ENCODE measurements around the gene LAMA1. TPM values are rescaled to one million over a fixed set of nuclear protein-coding genes. Genes with fewer than 3 reads are reported as not detected.
"Not testable (repeated sequence)": the region's sequence is repeated elsewhere in the genome, so short reads cannot be mapped to it uniquely, and the experiment has no call there.

LAMA1 gene, protein sequence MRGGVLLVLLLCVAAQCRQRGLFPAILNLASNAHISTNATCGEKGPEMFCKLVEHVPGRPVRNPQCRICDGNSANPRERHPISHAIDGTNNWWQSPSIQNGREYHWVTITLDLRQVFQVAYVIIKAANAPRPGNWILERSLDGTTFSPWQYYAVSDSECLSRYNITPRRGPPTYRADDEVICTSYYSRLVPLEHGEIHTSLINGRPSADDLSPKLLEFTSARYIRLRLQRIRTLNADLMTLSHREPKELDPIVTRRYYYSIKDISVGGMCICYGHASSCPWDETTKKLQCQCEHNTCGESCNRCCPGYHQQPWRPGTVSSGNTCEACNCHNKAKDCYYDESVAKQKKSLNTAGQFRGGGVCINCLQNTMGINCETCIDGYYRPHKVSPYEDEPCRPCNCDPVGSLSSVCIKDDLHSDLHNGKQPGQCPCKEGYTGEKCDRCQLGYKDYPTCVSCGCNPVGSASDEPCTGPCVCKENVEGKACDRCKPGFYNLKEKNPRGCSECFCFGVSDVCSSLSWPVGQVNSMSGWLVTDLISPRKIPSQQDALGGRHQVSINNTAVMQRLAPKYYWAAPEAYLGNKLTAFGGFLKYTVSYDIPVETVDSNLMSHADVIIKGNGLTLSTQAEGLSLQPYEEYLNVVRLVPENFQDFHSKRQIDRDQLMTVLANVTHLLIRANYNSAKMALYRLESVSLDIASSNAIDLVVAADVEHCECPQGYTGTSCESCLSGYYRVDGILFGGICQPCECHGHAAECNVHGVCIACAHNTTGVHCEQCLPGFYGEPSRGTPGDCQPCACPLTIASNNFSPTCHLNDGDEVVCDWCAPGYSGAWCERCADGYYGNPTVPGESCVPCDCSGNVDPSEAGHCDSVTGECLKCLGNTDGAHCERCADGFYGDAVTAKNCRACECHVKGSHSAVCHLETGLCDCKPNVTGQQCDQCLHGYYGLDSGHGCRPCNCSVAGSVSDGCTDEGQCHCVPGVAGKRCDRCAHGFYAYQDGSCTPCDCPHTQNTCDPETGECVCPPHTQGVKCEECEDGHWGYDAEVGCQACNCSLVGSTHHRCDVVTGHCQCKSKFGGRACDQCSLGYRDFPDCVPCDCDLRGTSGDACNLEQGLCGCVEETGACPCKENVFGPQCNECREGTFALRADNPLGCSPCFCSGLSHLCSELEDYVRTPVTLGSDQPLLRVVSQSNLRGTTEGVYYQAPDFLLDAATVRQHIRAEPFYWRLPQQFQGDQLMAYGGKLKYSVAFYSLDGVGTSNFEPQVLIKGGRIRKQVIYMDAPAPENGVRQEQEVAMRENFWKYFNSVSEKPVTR (N-terminal part only)
- not detected for polyA plus RNA-seq

DNA sequence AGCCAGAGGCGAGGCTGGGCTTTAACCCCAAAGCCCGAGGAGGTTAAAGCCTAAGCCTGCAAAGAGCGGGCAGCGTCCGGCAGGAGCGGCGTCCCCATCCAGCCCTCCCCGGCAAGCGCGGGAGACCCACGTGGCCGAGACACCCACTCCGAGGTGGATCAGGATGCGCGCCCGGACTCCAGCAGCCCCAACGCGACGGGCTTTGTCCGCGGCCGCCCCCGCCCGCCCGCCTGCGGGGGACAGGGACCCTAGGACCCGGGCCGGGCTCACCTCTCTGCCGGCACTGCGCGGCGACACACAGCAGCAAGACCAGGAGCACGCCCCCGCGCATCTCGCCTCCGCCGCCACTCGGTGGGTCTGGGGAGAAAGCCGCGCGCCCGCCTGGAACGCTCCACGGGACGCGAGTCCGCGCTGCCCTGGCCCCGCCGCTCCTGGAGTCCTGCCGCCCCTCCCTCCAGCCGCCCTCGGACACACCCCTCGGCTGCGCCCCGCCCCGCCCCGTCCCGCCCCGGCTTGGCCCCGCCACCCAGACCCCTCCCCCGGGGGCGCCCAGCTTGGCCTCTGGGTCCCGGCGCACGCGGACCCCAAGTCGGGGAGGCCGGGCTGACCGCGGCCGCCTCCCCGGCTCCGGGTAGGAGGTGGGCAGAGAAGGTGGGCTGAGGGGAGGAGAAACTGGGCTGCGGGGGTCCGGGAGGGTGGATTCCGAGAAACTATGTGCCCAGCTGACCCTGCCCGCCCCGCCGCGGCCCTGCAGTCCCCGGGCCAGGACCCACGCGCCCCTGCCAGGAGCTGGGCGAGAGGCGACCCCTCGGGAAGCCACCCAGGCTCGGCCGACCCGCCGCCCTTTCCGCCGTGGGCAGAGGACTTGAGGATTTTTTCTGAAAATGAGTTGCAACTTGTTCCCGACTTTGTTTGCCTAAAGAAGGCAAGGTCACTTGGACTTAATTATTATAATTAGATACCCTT is at the start of gene LAMA1:
Gene LAMA1 (minus strand): TSS at position 408 of the 966 bp plus-strand sequence. CDS start 77 bp downstream, at position 331.
- Mint-ChIP-seq H3K27me3 (peaks cover 20% of the 10 kb centered on the region), H3K36me3 (no peaks in the 10 kb centered on the region), H3K9me3 (peaks cover 0 to 9% (median 4%) of the 10 kb centered on the region in 3 donors), H3K4me1 (peaks cover 0 to 2% (median 2%) of the 10 kb centered on the region in 3 donors), H3K27ac (no peak within 1 kb of the TSS), H3K4me3 (peak within 1 kb of the TSS in 1 of 4 donors; percentile 73)

- Mint-ChIP-seq H3K4me1 (no peaks in the 10 kb centered on the region), H3K27me3 (no peaks in the 10 kb centered on the region), H3K36me3 (no peaks in the 10 kb centered on the region), H3K27ac (no peak overlapping the region), H3K9me3 (peaks cover 0 to 4% (median 2%) of the 10 kb centered on the region in 3 donors), H3K4me3 (no peak overlapping the region)
Observed at GRCh38 chr18:7165846-7166393, 48.3 kb upstream of the LAMA1 start.

DNA sequence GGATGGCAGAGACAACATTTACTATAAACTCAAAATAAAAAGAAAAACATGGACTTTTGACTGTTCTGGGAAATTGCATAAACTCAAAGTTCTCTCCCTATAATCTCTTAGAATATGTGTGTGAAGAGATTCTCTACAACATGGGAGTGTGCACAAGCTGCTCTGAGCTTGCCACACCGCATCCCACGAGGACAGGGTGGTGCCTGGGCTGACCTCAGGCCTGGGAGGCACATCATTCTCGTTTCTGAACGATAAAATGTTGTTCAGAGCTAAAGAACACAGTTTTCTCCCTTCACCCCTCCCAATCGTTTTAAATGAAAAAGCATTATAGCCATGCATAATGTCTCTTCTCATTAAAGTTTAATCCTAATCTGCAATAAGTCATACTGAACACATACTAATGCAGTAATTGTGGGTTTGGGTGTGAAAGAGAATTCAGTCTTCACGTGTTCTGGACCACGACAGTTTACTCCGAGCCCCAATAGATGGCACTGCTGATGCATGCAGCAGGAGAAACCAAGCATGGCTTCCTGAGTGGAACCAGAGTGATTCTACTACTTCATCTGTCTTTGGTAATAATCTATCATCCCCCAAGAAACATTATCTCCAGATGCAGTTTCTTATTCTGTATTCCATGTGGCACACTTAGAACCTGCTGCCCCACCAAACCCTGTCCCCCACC is 46.9 kb upstream of the LAMA1 start:
- no peaks in the 10 kb centered on the region for H3K27me3 Mint-ChIP-seq
- H3K4me1 Mint-ChIP-seq: no peaks in the 10 kb centered on the region
- H3K4me3 Mint-ChIP-seq: no peak overlapping the region
- peak overlapping the region in 1 of 3 donors; percentile 4 for H3K27ac Mint-ChIP-seq
- H3K36me3 Mint-ChIP-seq: no peaks in the 10 kb centered on the region
- H3K9me3 Mint-ChIP-seq: peaks cover 0 to 4% (median 2%) of the 10 kb centered on the region in 3 donors

GRCh38 chr18:7158216-7158615 is 40.6 kb upstream of the LAMA1 start:
- peaks cover 0 to 4% (median 2%) of the 10 kb centered on the region in 3 donors for H3K9me3 Mint-ChIP-seq
- H3K27ac Mint-ChIP-seq: no peak overlapping the region
- H3K27me3 Mint-ChIP-seq: no peaks in the 10 kb centered on the region
- peaks cover 2% of the 10 kb centered on the region for H3K36me3 Mint-ChIP-seq
- H3K4me1 Mint-ChIP-seq: no peaks in the 10 kb centered on the region
- H3K4me3 Mint-ChIP-seq: no peak overlapping the region

DNA sequence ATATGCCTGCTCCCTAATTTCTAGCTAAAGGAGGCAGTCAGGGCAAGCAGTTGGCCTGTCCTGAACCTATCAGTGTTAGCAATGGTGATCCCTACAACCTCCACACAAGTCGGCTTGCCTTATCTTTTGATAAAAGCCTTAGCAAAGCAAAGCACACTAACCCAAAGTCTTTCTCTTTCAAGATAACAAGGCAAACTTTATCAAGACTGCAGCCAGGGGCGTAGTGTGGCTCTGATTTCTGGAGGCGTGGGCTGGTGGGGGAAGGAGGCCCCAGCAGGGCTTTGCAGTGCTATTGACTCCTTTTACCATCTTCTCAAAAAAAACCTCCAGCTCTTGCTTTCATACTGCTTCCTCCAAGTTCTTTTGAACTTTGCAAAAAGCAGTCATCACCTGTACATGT is 40.2 kb upstream of the LAMA1 start:
- Mint-ChIP-seq H3K27me3 (no peaks in the 10 kb centered on the region), H3K36me3 (peaks cover 2% of the 10 kb centered on the region), H3K27ac (no peak overlapping the region), H3K4me1 (no peaks in the 10 kb centered on the region), H3K9me3 (peaks cover 0 to 4% (median 2%) of the 10 kb centered on the region in 3 donors), H3K4me3 (no peak overlapping the region)

DNA sequence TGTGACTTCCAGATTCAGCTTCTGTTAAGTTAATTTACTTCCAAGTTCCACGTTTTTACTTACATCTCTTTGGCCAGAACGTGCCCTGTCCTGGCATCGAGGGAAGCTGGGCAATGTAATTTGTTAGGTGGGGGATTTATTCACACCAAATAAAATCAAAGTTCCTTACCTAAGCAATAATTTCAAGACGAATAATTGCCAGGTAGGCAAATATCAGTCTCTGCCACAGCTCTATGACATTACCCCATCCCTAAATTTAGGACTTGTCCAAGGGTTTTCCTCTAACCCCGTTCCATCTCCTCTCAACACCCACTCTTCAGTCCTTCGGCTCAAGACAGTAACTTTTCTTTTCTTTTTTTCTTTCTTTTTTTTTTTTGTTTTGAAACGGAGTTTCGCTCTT is 38.3 kb upstream of the LAMA1 start:
- Mint-ChIP-seq H3K9me3 (peaks cover 0 to 4% (median 2%) of the 10 kb centered on the region in 3 donors), H3K36me3 (peaks cover 2% of the 10 kb centered on the region), H3K27me3 (no peaks in the 10 kb centered on the region), H3K27ac (no peak overlapping the region), H3K4me1 (no peaks in the 10 kb centered on the region), H3K4me3 (no peak overlapping the region)

DNA sequence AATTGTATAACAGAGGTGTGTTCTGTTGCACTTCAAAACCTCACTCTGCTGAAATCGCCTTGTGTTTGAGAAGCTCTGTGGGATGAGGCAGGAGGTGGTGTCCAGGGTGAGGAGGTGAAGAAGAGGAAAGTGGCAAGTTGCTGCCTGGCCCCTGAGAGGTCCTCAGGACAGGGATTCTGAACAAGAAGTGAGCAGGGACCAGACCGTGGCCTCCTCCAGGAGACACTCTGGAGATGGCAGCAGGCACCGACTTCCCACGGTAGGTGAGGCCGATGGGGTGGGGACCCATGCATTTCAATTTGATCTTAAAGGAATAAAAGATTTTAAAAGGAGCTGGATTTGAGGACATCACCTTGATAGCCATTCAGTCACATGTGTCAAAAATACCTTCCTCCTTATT is 37.5 kb upstream of the LAMA1 start:
- Mint-ChIP-seq H3K9me3 (peaks cover 0 to 4% (median 2%) of the 10 kb centered on the region in 3 donors), H3K4me3 (no peak overlapping the region), H3K36me3 (peaks cover 2% of the 10 kb centered on the region), H3K4me1 (no peaks in the 10 kb centered on the region), H3K27me3 (no peaks in the 10 kb centered on the region), H3K27ac (no peak overlapping the region)

DNA sequence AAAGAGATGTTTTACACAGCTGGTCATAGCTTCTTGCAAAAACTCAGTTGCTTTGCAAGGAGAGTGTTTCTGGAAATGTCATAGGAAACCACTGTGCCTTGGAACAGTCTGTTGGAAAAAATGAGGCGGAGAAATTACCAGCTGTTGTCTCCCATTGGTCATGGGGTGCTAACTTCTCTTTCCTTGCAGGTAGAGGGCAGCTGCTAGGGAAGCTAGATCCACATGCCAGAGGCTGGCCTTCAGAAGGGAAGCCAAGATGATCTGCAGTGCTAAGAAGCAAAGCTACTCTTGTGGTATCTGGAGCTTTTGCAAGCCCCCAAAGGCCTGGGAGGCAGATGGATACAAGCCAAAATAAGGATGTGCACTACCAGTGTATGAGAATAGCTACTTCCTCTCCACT is 34.8 kb upstream of the LAMA1 start:
- H3K4me1 Mint-ChIP-seq: no peaks in the 10 kb centered on the region
- H3K27ac Mint-ChIP-seq: no peak overlapping the region

DNA sequence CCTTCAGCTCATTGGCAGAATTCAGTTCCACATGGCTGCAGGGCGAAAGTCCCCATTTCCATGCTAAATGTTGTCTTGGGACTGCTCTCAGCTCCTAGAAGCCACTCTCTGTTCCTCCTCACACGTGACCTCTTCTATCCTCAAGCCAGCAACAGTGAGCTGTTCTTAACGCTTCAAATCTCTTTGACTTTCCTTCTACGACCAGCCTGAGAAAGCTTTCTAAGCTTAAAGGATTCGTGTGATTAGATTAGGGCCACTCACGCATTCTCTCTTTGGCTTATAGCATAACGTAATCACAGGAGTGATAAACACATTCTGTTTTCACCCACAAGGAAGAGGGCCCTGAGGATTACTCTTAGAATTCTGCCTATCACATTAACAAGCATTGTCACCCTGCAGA is 29.8 kb upstream of the LAMA1 start:
- no peaks in the 10 kb centered on the region for H3K4me1 Mint-ChIP-seq
- H3K36me3 Mint-ChIP-seq: no peaks in the 10 kb centered on the region
- no peaks in the 10 kb centered on the region for H3K27me3 Mint-ChIP-seq
- peaks cover 3 to 6% (median 3%) of the 10 kb centered on the region in 3 donors for H3K9me3 Mint-ChIP-seq
- H3K4me3 Mint-ChIP-seq: no peak overlapping the region
- H3K27ac Mint-ChIP-seq: no peak overlapping the region

More for the DNA sequence above, 34.8 kb upstream of the LAMA1 start:
- Mint-ChIP-seq H3K4me3 (no peak overlapping the region), H3K9me3 (peaks cover 0 to 4% (median 2%) of the 10 kb centered on the region in 3 donors), H3K27me3 (no peaks in the 10 kb centered on the region), H3K36me3 (peaks cover 2% of the 10 kb centered on the region)

DNA sequence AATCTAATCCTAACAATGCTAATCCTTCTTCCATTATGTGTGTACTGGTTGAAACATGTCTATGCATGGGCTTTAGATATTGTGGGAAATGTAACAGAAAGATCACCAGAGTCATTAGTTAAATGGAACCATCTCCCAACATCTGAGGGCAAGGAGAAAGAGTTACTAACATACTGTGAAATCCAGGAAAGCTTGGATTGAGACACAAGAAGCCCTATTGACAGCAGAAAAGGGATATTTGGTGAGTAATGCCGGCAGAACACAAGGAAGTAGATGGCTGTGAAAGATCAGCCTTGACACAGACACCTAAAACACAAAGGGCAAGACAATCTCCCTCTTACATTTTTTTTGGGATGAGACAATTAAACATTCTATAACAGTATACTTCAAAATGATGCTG is 28.5 kb upstream of the LAMA1 start:
- Mint-ChIP-seq H3K4me3 (no peak overlapping the region), H3K27ac (no peak overlapping the region), H3K4me1 (no peaks in the 10 kb centered on the region), H3K27me3 (no peaks in the 10 kb centered on the region), H3K36me3 (no peaks in the 10 kb centered on the region), H3K9me3 (peaks cover 3 to 8% (median 6%) of the 10 kb centered on the region in 3 donors)

DNA sequence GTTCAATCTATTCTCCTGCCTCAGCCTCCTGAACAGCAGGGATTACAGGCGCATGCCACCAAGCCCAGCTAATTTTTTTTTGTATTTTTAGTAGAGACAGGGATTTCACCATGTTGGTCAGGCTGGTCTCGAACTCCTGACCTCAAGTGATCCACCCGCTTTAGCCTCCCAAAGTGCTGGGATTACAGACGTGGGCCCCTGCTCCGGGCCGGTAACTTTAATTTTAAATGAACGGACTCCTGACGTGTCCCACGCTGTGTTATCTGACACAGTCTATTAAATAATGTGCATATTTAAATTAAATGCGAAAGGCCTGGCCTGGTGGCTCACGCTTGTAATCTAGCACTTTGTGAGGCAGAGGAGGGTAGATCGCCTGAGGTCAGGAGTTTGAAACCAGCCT is 27.3 kb upstream of the LAMA1 start:
- H3K4me3 Mint-ChIP-seq, H3K9me3 Mint-ChIP-seq, H3K27ac Mint-ChIP-seq, H3K4me1 Mint-ChIP-seq, H3K36me3 Mint-ChIP-seq, H3K27me3 Mint-ChIP-seq: not testable (repeated sequence)

- no peak overlapping the region for H3K4me3 Mint-ChIP-seq
- H3K9me3 Mint-ChIP-seq: peaks cover 3 to 9% (median 8%) of the 10 kb centered on the region in 3 donors
- H3K27ac Mint-ChIP-seq: no peak overlapping the region
- no peaks in the 10 kb centered on the region for H3K4me1 Mint-ChIP-seq
- H3K36me3 Mint-ChIP-seq: no peaks in the 10 kb centered on the region
- H3K27me3 Mint-ChIP-seq: no peaks in the 10 kb centered on the region
Observed at GRCh38 chr18:7141287-7141686, 23.7 kb upstream of the LAMA1 start.

DNA sequence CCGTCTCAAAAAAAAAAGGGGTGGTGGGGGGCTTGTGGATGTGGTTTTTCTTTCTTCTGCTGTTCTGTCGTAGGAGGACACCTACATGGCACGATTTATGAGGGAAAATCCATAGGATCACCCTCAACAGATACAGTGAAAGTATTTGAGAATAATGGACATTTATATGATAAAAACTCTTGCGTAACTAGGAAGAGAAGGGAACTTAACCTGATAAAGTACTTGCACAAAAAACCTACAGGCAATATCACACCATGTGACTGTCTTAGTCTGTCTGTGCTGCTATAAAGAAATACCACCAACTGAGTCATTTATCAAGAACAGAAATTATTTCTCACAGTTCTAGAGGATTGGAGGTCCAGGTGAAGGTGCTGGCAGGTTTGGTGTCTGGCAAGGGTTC is 21.8 kb upstream of the LAMA1 start:
- Mint-ChIP-seq H3K4me1 (no peaks in the 10 kb centered on the region), H3K36me3 (no peaks in the 10 kb centered on the region)

More for the DNA sequence above, 21.8 kb upstream of the LAMA1 start:
- Mint-ChIP-seq H3K27ac (no peak overlapping the region), H3K4me3 (no peak overlapping the region), H3K9me3 (peaks cover 2 to 9% (median 5%) of the 10 kb centered on the region in 3 donors), H3K27me3 (no peaks in the 10 kb centered on the region)

Data from IgD-negative memory B cell (primary cell).